Stimulated activated CD8-positive, alpha-beta memory T cell treated with anti-CD3 and anti-CD28 coated beads, Interleukin-4, amount 100 ng/mL, for 4 hours (primary cell): ENCODE results near the gene CBLB.

ENCODE experiments used
- DNase-seq, 2 donors: peaks; one replicate each; pipeline ENCODE4 v3.0.0-alpha.2; 2020; ENCODE audit warnings: low read depth in 2 of 2, low spot score in 1 of 2

The CBLB gene

GRCh38 chr3:105847865-105848264 is 20.9 kb downstream of the CBLB start:
- no peak for DNase-seq

- DNase-seq: no peak
These were observed 21.4 kb downstream of the CBLB start for GRCh38 chr3:105847452-105847851.

GRCh38 chr3:105846809-105847208 is 22.0 kb downstream of the CBLB start:
- DNase-seq: no peak

GRCh38 chr3:105845488-105845887 is 23.3 kb downstream of the CBLB start:
- DNase-seq: no peak

- no peak for DNase-seq
These were observed 24.1 kb downstream of the CBLB start for GRCh38 chr3:105844704-105845103.

GRCh38 chr3:105843994-105844393 is 24.8 kb downstream of the CBLB start:
- no peak for DNase-seq

- DNase-seq: no peak
These were observed 25.9 kb downstream of the CBLB start for GRCh38 chr3:105842943-105843342.

- DNase-seq: no peak
These were observed 26.4 kb downstream of the CBLB start for GRCh38 chr3:105842449-105842848.

- no peak for DNase-seq
These were observed 30.9 kb downstream of the CBLB start for GRCh38 chr3:105837947-105838346.

- no peak for DNase-seq
These were observed 31.6 kb downstream of the CBLB start for GRCh38 chr3:105837143-105837740.

GRCh38 chr3:105836533-105836932 is 32.3 kb downstream of the CBLB start:
- no peak for DNase-seq

- no peak for DNase-seq
These were observed 33.2 kb downstream of the CBLB start for GRCh38 chr3:105835606-105836005.

- no peak for DNase-seq
These were observed 34.0 kb downstream of the CBLB start for GRCh38 chr3:105834768-105835167.

GRCh38 chr3:105832644-105833043 is 36.2 kb downstream of the CBLB start:
- DNase-seq: no peak

- DNase-seq: no peak
These were observed 38.0 kb downstream of the CBLB start for GRCh38 chr3:105830836-105831235.

GRCh38 chr3:105829871-105830622 is 38.8 kb downstream of the CBLB start:
- no peak for DNase-seq

- DNase-seq: no peak
These were observed 39.6 kb downstream of the CBLB start for GRCh38 chr3:105829229-105829628.

GRCh38 chr3:105828703-105829102 is 40.1 kb downstream of the CBLB start:
- DNase-seq: no peak

GRCh38 chr3:105827959-105828358 is 40.9 kb downstream of the CBLB start:
- no peak for DNase-seq

GRCh38 chr3:105826778-105827634 is 41.8 kb downstream of the CBLB start:
- no peak for DNase-seq

GRCh38 chr3:105824129-105824528 is 44.7 kb downstream of the CBLB start:
- no peak for DNase-seq
